HG03439 (cell line): ENCODE measurements around the gene PLPPR1.
"Not testable (repeated sequence)": the region's sequence is repeated elsewhere in the genome, so short reads cannot be mapped to it uniquely, and the experiment has no call there.

Source experiments
- ATAC-seq: cut with Tn5 transposase; IDR thresholded peaks from one replicate; pipeline ENCODE4 v1.9.1; 2021; ENCODE audit warnings: mild to moderate bottlenecking, moderate library complexity; ENCODE audit not compliant: unreplicated experiment

Gene PLPPR1

GRCh38 chr9:101119206-101119819, 90.8 kb downstream of the PLPPR1 start:
- peak; percentile 91 for ATAC-seq

DNA sequence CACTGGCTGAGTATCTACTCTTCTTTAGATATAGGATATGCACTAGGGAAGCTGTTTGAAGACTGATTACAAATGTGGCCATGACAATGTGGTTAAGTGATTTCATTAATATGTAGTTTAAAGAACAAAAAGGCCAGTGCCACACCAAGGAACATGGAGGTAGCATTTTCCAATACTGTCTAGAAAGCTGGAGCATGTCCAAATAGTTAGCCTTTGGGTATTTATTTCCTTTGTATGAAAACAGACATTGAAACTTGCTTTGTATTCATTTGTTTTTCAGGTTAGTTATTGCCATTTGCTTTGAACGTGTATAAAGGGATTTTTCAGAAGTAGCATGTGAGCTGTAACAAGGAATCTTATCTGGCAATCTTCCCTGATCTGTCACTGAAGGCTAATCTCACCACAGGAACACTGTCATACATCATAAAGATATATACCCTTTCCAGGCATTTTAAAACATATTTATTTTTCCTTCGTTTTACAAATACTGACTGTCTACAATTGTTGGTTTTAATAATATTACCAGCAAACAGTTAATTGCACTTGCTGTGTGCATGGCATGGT, 93.4 kb downstream of the PLPPR1 start:
- ATAC-seq: no peak

GRCh38 chr9:101126556-101126955, 98.0 kb downstream of the PLPPR1 start:
- ATAC-seq: peak; percentile 77

GRCh38 chr9:101127369-101127768, 98.8 kb downstream of the PLPPR1 start:
- ATAC-seq: not testable (repeated sequence)

DNA sequence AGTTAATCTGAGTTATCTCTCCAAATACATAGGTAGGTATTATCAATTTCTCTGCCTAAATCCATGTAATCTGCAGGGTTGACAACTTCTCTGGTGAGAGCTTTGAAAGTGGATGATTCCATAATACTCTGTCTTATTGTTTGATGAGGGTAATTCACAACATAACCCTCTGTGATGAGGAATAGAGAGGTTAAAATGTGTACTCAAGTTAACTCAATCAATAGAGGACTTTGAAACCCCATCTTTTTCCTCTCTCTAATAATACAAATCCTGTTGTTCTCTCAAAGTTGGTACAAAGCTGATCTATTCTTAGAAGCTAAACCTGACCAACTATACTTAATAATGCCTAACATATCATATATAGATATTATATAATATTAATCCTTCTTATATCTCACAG, 100.1 kb downstream of the PLPPR1 start:
- ATAC-seq: no peak

DNA sequence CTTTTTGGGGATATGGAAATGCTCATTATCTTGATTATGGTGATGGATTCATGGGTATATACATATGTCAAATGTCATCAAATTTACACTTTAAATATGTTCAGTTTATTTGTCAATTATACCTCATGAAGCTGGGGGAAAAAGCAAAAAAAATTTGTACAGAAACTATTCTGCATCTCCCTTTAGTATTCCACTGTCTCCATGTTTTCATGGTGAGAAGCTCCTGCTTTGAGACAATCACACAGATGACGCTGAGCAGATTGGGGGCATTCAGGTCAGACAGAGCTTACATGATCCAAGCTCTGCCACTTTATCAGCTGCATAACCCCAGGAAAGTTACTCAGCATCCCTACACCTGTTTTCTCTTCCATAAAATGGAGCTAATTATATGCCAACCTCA, 101.5 kb downstream of the PLPPR1 start:
- ATAC-seq: no peak

GRCh38 chr9:101131326-101131725, 102.8 kb downstream of the PLPPR1 start:
- ATAC-seq: no peak

DNA sequence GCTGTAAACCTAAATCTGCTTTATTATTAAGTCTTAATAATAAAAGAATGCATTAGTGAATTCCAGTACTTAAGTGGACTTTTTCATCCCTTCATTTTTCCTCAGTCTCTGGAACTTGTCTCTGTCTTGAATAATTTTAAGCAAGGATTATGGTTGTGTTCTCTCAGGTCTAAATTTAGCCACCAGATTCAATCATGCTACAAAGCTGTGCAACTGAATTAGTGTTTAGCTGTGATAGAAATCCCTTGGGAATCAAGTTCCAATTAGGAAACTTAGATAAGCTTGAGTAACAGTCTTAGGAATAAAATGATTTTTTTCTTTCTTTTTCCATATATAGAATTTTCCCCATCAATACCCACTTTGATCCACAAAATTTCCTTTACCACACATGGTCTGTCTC, 104.3 kb downstream of the PLPPR1 start:
- no peak for ATAC-seq

DNA sequence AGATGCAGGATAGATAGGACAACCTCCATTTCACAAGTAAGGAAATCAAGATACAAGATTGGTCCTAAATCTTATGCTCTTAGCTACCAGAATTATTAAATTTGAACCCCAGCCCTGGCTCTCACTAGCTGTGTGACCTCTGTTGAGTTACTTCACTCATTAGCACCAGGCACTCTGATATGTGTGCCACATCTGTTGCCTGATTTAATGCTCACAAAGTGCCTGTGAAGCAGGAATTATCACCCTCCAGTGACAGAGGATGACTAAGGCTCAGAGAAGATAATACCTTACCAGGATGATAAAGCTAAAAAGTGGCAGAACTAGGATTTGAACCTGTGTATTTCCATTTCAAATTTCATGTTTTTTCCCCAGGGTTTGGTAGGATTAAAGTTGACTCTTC, 110.0 kb downstream of the PLPPR1 start:
- ATAC-seq: no peak

DNA sequence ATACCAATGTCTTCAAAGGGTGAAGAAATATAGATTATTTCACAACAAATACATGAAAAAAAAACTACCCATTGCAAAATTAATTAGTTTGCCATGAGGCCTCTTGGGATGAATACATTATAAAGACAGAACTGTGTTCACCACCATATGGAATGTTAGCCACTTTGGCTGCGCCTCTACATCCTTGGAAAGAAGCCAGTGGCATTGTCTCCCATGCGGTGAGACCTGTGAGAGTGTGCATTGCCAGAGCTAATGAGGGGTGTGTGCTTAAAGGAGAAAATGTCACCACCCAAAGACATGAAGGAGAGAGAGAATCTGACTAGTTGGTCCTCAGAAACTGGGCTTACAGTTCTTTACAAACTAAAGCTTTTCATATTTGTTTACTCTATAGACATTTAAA, 110.6 kb downstream of the PLPPR1 start:
- no peak for ATAC-seq

- no peak for ATAC-seq
These were observed 112.2 kb downstream of the PLPPR1 start for GRCh38 chr9:101140764-101141163.

GRCh38 chr9:101146508-101146907, 118.0 kb downstream of the PLPPR1 start:
- ATAC-seq: no peak

DNA sequence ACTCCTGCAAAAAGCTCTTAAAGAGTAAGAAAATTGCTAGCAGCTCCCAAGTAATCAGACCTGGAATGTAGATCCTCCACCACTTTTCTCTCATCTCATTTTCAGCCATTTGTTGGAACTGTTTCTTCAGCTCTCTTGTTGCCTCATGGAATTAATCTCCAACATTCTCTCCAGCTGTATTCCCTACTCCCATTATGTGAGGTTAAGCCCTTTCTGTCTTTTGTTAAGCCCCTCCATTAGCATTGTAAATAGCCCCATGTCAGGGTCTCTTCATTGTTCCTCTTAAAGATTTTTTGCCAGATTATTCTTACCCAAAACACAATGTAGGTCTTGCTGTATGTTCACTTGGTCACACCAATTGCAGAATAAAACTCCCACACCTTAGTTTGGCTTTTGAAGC, 119.8 kb downstream of the PLPPR1 start:
- no peak for ATAC-seq

GRCh38 chr9:101158361-101158760, 129.8 kb downstream of the PLPPR1 start:
- no peak for ATAC-seq

DNA sequence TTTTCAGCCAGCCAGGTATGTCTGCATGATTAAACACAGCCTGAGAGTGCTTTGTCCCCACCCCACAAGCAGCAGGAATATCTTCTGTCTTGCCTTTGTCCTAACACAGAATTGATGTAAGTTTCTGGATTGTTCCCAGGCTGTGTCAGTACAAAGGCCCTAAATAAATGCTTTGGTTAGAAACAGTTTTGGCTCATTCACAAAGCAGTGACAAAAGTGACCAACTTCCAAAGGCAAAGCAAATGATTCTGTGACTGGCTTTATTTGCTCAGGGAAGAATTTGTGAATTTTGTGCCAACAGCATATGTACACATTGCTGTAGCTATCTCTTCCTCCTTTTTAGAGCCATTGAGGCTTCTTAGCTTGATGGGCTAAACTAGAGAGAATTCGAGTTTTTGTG, 133.7 kb downstream of the PLPPR1 start:
- no peak for ATAC-seq

DNA sequence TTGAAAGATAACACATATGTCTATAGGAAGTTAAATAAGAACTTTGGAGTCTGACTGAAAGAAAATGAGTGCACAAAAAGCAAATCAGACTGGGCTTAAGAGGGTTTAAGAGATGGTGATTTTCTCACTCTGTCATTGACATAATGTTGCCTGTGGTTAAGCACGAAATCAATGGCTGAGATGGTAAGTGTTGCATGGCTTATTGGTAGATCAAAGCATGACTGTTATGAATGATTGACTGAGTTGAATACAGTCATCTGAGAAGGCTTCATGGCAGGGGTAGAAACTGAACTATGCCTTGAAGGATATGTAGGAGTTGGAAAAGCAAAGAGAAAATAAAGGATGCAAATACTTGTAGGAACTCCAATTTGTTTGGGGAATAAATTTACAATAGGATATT, 136.6 kb downstream of the PLPPR1 start:
- no peak for ATAC-seq

DNA sequence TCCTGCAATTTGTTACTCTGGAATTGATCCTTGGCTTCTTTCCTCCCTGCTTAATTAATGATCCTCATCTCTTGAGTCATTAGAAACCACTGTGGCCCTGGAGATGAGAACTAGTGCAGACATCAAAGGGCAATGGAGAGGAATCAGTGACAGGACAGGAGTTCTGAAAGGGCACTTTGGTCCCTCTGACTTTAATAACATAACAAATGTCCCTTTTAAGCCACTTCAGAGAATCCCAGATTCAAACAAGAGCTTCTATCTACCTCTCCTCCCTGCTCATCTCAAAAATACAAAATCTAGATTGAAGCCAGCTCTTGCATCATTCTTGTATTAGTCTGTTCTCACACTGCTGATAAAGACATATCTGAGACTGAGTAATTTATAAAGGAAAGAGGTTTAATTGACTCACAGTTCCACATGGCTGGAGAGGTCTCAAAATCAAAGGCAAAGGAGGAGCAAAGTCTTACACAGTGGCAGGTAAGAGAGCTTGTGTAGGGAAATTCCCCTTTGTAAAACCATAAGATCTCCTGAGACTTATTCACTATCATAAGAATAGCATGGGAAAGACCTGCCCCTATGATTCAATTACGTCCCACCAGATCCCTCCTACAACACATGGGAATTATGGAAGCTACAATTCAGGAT, 139.1 kb downstream of the PLPPR1 start:
- no peak for ATAC-seq

GRCh38 chr9:101172616-101173015, 144.1 kb downstream of the PLPPR1 start:
- no peak for ATAC-seq

DNA sequence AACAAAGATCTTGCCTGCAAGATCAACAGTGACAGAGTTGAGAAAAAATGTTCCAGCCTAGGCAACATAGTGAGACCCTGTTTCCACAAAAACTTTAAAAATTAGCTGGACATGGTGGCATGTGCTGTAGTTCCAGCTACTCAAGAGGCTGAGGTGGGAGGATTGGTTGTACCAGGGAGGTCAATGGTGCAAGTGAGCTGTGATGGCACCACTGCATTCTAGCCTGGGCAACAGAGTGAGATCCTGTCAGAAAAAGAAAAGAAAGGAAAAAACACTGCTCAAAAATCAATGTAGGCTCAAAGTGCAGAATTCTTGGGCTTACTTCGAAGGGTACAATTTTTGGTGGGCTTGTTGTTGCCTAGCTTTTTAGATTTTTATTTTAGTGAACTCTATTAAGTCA, 145.4 kb downstream of the PLPPR1 start:
- ATAC-seq: no peak

DNA sequence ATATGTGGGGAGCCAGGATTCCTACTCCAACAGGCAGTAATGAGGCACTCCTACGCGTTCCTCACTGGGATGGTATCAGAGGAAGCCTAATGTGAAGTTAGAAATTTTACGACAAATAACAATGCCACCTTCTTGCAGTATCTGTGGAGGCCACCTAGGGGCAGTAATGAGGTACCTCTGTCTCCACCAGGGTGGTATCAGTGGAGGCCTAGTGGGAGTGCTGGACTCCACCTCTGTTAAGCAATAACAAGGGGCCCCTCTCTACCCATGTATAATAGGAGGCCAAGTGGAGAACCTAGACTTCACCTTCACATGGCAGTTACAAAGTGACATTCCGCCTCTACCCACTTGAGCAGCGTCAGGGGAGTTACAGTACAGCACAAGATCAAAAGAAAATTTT, 147.9 kb downstream of the PLPPR1 start:
- peak; percentile 56 for ATAC-seq

DNA sequence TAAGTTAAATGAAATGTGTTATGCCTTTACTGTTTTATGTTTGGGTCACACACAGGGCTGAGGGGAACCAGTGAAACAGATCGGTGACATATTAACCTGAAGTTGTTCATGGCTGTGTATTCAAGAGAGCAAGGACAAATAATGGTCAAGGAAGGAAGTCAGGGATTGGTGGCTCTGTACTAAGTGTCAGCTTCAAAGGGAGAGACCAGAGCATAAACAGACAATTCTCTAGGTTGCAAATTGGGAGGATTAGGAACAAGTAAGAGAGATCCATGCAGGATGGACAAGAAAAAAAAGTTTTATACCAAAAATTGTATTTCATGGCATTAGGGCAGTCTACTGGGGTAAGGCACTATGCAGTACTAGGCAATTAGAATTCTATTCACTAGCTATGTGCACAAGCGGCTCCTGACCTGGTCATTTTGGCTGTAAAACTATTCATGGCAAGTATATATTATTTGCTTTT, 156.3 kb downstream of the PLPPR1 start:
- no peak for ATAC-seq

GRCh38 chr9:101191723-101192122, 163.2 kb downstream of the PLPPR1 start:
- ATAC-seq: no peak

GRCh38 chr9:101197026-101197425, 168.5 kb downstream of the PLPPR1 start:
- no peak for ATAC-seq
